HG02885 (cell line): ENCODE results near the gene NUP62.
"Not testable (repeated sequence)": the region's sequence is repeated elsewhere in the genome, so short reads cannot be mapped to it uniquely, and the experiment has no call there.

Experiments used
- ATAC-seq: cut with Tn5 transposase; IDR thresholded peaks from one replicate; pipeline ENCODE4 v1.9.1; 2021; ENCODE audit warnings: mild to moderate bottlenecking; ENCODE audit not compliant: unreplicated experiment, poor library complexity

The NUP62 gene

GRCh38 chr19:49952479-49952836, 23.2 kb upstream of the NUP62 start:
- no peak for ATAC-seq

- no peak for ATAC-seq
Measured at GRCh38 chr19:49951806-49952478, 22.6 kb upstream of the NUP62 start.

GRCh38 chr19:49950956-49951526, 21.7 kb upstream of the NUP62 start:
- ATAC-seq: no peak

- ATAC-seq: no peak
Measured at GRCh38 chr19:49950590-49950948, 21.3 kb upstream of the NUP62 start.

- ATAC-seq: no peak
Measured at GRCh38 chr19:49949742-49950589, 20.7 kb upstream of the NUP62 start.

GRCh38 chr19:49946415-49946814, 17.1 kb upstream of the NUP62 start:
- no peak for ATAC-seq

GRCh38 chr19:49944567-49944966, 15.3 kb upstream of the NUP62 start:
- not testable (repeated sequence) for ATAC-seq

GRCh38 chr19:49940482-49940791, 11.1 kb upstream of the NUP62 start:
- no peak for ATAC-seq

- no peak for ATAC-seq
Measured at GRCh38 chr19:49939721-49940481, 10.6 kb upstream of the NUP62 start.

- no peak for ATAC-seq
Measured at GRCh38 chr19:49938662-49939061, 9.4 kb upstream of the NUP62 start.

- ATAC-seq: peak; percentile 49
Measured at GRCh38 chr19:49937750-49938381, 8.6 kb upstream of the NUP62 start.

GRCh38 chr19:49936549-49936948, 7.2 kb upstream of the NUP62 start:
- no peak for ATAC-seq

GRCh38 chr19:49933643-49934042, 4.3 kb upstream of the NUP62 start:
- ATAC-seq: no peak

GRCh38 chr19:49932731-49933131, 3.4 kb upstream of the NUP62 start:
- ATAC-seq: no peak

GRCh38 chr19:49932041-49932451, 2.7 kb upstream of the NUP62 start:
- ATAC-seq: no peak

GRCh38 chr19:49931293-49932040, 2.2 kb upstream of the NUP62 start:
- ATAC-seq: no peak

- ATAC-seq: no peak
Measured at GRCh38 chr19:49930483-49931011, 1.2 kb upstream of the NUP62 start.

- peak; percentile 39 for ATAC-seq
Measured at GRCh38 chr19:49929611-49930482, 543 bp upstream of the NUP62 start.
